Fibroblast of lung (primary cell): ENCODE measurements around the gene KCTD3. TPM values are rescaled to one million over a fixed set of nuclear protein-coding genes. Genes with fewer than 3 reads are reported as not detected.

Source experiments
- DNase-seq, 2 donors: peaks; one replicate each; pipeline versions ENCODE4 v3.0.0 to v3.0.0-alpha.2; 2010; ENCODE audit warnings: low read depth in 2 of 2
- H2AFZ ChIP-seq: 2 replicates; pipeline ENCODE4 v1.5.1; 2012; ENCODE audit warnings: low read length, control low read depth, inconsistent platforms
- H3K27ac ChIP-seq: 2 replicates; pipeline ENCODE4 v1.5.1; 2011; ENCODE audit warnings: low read length, control low read depth; ENCODE audit not compliant: insufficient read depth
- H3K27me3 ChIP-seq: 2 replicates; pipeline ENCODE4 v1.5.1; 2011; ENCODE audit warnings: mild to moderate bottlenecking, low read length; ENCODE audit not compliant: control insufficient read depth, insufficient read depth
- H3K36me3 ChIP-seq: 2 replicates; pipeline ENCODE4 v1.5.1; 2011; ENCODE audit warnings: low read length; ENCODE audit not compliant: control insufficient read depth, insufficient read depth
- H3K4me1 ChIP-seq: 2 replicates; pipeline ENCODE4 v1.5.1; 2011; ENCODE audit warnings: low read length; ENCODE audit not compliant: control insufficient read depth, insufficient read depth; ENCODE audit errors: extremely low read depth
- H3K4me2 ChIP-seq: 2 replicates; pipeline ENCODE4 v1.5.1; 2011; ENCODE audit warnings: low read length, control low read depth; ENCODE audit not compliant: insufficient read depth; ENCODE audit errors: extremely low read depth
- H3K4me3 ChIP-seq, 4 experiments: fragments of 200-600 bp in 1 of 4; sonication (generic) in 1 of 4; replicated peaks in 1 of 4; 2 replicates each; pipeline ENCODE4 v1.5.1; 2011 to 2016; ENCODE audit warnings: low read length in 4 of 4, low read depth in 3 of 4, mild to moderate bottlenecking in 3 of 4, control low read depth in 2 of 4, inconsistent platforms in 1 of 4, mixed read lengths in 1 of 4; ENCODE audit not compliant: insufficient read depth in 1 of 4; ENCODE audit errors: control extremely low read depth in 1 of 4
- H3K79me2 ChIP-seq: 2 replicates; pipeline ENCODE4 v1.5.1; 2012; ENCODE audit warnings: mild to moderate bottlenecking, low read length, inconsistent platforms; ENCODE audit not compliant: control insufficient read depth, insufficient read depth
- H3K9ac ChIP-seq: 2 replicates; pipeline ENCODE4 v1.5.1; 2011; ENCODE audit warnings: mild to moderate bottlenecking, low read length, control low read depth; ENCODE audit not compliant: insufficient read depth
- H3K9me3 ChIP-seq: 2 replicates; pipeline ENCODE4 v1.5.1; 2012; ENCODE audit warnings: low read depth, low read length; ENCODE audit not compliant: control insufficient read depth, insufficient read depth
- H4K20me1 ChIP-seq: 2 replicates; pipeline ENCODE4 v1.5.1; 2011; ENCODE audit warnings: low read length; ENCODE audit not compliant: control insufficient read depth, insufficient read depth; ENCODE audit errors: extremely low read depth
- EZH2 ChIP-seq: IDR thresholded peaks from 2 replicates; pipeline ENCODE4 v1.5.1; 2012; ENCODE audit warnings: low read length, control low read depth, mild to moderate bottlenecking; ENCODE audit errors: missing control alignments
- polyA plus RNA-seq, 2 donors: library from polyadenylated mRNA; depleted of rRNA in 1 of 2; stranded (reverse) in 1 of 2; unstranded in 1 of 2; fragments of >200 nt; gene quantifications; 2 replicates each; pipeline ENCODE4 v1.2.1, GENCODE V29; 2011 to 2012; ENCODE audit warnings: missing spikeins in 1 of 2
- total RNA-seq: library from RNA; depleted of rRNA; stranded (reverse); fragments of >200 nt; gene quantifications from 2 replicates; pipeline ENCODE4 v1.2.1, GENCODE V29; 2014
- TF ChIP-seq, protein P1 (sequence below), 2 donors: IDR thresholded peaks in 1 of 2; conservative IDR thresholded peaks in 1 of 2; 1 replicate in 1 of 2; 2 replicates in 1 of 2; pipeline ENCODE4 v1.5.1; 2011 to 2012; ENCODE audit warnings: low read length in 2 of 2, control low read depth in 1 of 2, inconsistent platforms in 1 of 2, low read depth in 1 of 2, mild to moderate bottlenecking in 1 of 2

KCTD3 gene
- total and polyA plus RNA-seq, 2 donors (not counting 1 experiment from before 2014, with no cell fraction given) = 65.5 to 76.0 TPM

GRCh38 chr1:215589650-215590435 lies 22.7 kb downstream of the KCTD3 start:
- Histone ChIP-seq H3K4me2 (no peak overlapping the region), H3K9me3 (no peaks in the 10 kb centered on the region), H3K9ac (no peak overlapping the region), H2AFZ (no peak overlapping the region), H3K27me3 (no peaks in the 10 kb centered on the region), H3K36me3 (no peaks in the 10 kb centered on the region), H3K79me2 (no peaks in the 10 kb centered on the region), H3K4me3 (no peak overlapping the region), H3K27ac (no peak overlapping the region), H3K4me1 (no peaks in the 10 kb centered on the region), H4K20me1 (no peaks in the 10 kb centered on the region)
- no peak for TF ChIP-seq EZH2
- TF ChIP-seq, protein P1, sequence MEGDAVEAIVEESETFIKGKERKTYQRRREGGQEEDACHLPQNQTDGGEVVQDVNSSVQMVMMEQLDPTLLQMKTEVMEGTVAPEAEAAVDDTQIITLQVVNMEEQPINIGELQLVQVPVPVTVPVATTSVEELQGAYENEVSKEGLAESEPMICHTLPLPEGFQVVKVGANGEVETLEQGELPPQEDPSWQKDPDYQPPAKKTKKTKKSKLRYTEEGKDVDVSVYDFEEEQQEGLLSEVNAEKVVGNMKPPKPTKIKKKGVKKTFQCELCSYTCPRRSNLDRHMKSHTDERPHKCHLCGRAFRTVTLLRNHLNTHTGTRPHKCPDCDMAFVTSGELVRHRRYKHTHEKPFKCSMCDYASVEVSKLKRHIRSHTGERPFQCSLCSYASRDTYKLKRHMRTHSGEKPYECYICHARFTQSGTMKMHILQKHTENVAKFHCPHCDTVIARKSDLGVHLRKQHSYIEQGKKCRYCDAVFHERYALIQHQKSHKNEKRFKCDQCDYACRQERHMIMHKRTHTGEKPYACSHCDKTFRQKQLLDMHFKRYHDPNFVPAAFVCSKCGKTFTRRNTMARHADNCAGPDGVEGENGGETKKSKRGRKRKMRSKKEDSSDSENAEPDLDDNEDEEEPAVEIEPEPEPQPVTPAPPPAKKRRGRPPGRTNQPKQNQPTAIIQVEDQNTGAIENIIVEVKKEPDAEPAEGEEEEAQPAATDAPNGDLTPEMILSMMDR (conservative IDR thresholded peaks at IDR 0.05 in 1 of 2, IDR thresholded peaks at IDR 0.05 in 1 of 2; ENCODE audit: low read depth in 1 of 2, low read length in 2 of 2) = no peak
- DNase-seq = no peak

DNA sequence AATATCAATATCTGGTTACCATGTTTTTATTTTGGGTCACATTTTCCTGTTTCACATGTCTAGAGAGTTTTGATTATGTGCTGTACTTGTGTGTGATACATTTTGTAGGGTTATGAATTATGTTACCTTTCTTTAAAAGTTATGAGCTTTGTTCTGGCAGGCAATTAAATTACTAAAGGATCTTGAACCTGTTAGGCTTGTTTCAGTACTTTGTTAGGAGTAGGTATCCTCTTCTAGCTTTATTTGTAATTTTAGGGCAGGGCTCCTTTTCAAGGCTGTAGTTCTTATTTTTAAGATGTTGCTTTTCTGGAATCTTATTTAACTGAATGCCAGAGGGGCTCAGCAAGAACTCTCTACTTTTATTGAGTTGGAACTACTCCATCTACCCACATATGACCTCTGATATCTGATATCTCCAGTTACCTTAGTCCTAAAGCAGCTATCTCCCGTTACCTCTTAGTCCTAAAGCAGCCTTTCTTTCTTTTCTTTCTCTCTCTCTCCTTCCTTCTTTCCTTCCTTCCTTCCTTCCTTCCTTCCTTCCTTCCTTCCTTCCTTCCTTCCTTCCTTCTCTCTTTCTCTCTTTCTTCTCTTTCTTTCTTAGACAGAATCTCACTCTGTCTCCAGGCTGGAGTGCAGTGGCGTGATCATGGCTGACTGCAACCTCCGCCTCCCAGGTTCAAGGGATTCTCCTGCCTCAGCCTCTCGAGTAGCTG lies 23.8 kb downstream of the KCTD3 start:
- Histone ChIP-seq H3K27me3 (no peaks in the 10 kb centered on the region), H4K20me1 (no peaks in the 10 kb centered on the region), H2AFZ (no peak overlapping the region), H3K4me3 (no peak overlapping the region), H3K36me3 (no peaks in the 10 kb centered on the region), H3K4me1 (no peaks in the 10 kb centered on the region), H3K4me2 (no peak overlapping the region), H3K27ac (no peak overlapping the region), H3K79me2 (no peaks in the 10 kb centered on the region), H3K9me3 (no peaks in the 10 kb centered on the region), H3K9ac (no peak overlapping the region)
- TF ChIP-seq, protein P1 (conservative IDR thresholded peaks at IDR 0.05 in 1 of 2, IDR thresholded peaks at IDR 0.05 in 1 of 2; ENCODE audit: low read depth in 1 of 2, low read length in 2 of 2) = no peak
- TF ChIP-seq EZH2 = no peak
- DNase-seq = no peak

GRCh38 chr1:215594640-215595039 lies 27.5 kb downstream of the KCTD3 start:
- H3K9ac ChIP-seq = no peak overlapping the region
- no peak overlapping the region for H3K27ac ChIP-seq
- no peak overlapping the region for H3K4me3 ChIP-seq
- DNase-seq = peak in 1 of 2 donors; percentile 55
- H2AFZ ChIP-seq = no peak overlapping the region
- no peaks in the 10 kb centered on the region for H3K27me3 ChIP-seq
- TF ChIP-seq, protein P1 (conservative IDR thresholded peaks at IDR 0.05 in 1 of 2, IDR thresholded peaks at IDR 0.05 in 1 of 2; ENCODE audit: low read depth in 1 of 2, low read length in 2 of 2) = no peak
- no peak for TF ChIP-seq EZH2
- H3K79me2 ChIP-seq = no peaks in the 10 kb centered on the region
- no peaks in the 10 kb centered on the region for H3K4me1 ChIP-seq
- no peaks in the 10 kb centered on the region for H3K9me3 ChIP-seq
- no peak overlapping the region for H3K4me2 ChIP-seq
- no peaks in the 10 kb centered on the region for H4K20me1 ChIP-seq
- H3K36me3 ChIP-seq = no peaks in the 10 kb centered on the region
